D721Med (cell line): Measurements from ENCODE around the gene NBL1.

Experiments
- DNase-seq: peaks from one replicate; pipeline ENCODE4 v3.0.0; 2011; ENCODE audit warnings: low spot score; ENCODE audit not compliant: insufficient read length
- FAIRE-seq: peaks from 2 replicates; lab custom pipeline; 2011; peaks lifted over from hg19 to GRCh38; lab: Jason Lieb, UNC
- CTCF ChIP-seq: IDR thresholded peaks from 2 replicates; pipeline ENCODE4 v1.5.1; 2012; ENCODE audit warnings: mild to moderate bottlenecking, control low read depth; ENCODE audit not compliant: insufficient read depth; ENCODE audit errors: missing control alignments

NBL1 gene

GRCh38 chr1:19643602-19644394 is at the start of gene NBL1:
Gene NBL1 (plus strand): TSS chr1:19644311. CDS start chr1:19655031, 10,720 bp downstream.
- no peak for FAIRE-seq
- TF ChIP-seq CTCF = no peak
- no peak for DNase-seq

GRCh38 chr1:19596065-19596713 is 47.9 kb upstream of the NBL1 start:
- DNase-seq = no peak
- no peak for FAIRE-seq
- no peak for TF ChIP-seq CTCF

DNA sequence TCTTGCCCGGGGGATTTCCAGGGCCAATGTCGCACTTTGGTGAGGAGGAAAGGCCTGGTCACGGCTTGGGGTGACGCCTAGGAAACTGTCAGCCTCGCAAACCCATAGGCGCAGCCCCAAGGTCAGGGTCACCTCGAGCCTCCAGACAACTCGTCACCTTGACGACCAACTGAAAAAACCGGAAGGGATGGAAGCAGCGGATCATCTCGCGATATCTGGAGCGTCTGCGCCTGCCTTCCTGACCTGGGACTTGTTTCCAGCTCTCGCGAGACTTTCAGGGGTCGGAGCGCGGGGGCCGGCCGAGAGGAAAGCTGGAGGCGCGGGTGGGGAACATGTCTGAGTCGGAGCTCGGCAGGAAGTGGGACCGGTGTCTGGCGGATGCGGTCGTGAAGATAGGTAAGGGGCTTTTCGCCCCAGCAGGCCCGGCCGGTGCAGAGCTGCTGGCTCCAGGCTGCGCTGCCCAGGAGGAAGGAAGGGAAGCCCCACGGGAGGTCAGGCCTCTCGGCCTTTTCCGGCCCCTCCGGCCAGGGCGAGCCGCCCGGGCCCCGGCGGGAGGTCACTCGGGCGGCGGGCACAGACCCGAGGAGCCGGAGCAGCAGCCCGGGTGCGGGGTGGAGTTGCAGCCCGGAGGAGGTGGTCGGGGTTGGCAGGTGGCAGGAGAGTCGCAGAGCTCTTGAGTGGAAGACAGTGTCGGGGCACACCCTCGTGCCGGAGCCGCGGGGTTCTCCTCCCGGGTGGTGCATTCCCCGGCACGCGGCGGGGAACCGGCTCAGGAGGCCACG is 47.2 kb upstream of the NBL1 start:
- no peak for TF ChIP-seq CTCF
- DNase-seq = peak; percentile 39
- no peak for FAIRE-seq

- no peak for TF ChIP-seq CTCF
- DNase-seq (no peak), FAIRE-seq (no peak)
Measured at GRCh38 chr1:19597496-19598309, 46.4 kb upstream of the NBL1 start.

GRCh38 chr1:19599810-19600209 is 44.3 kb upstream of the NBL1 start:
- DNase-seq (no peak), FAIRE-seq (no peak)
- no peak for TF ChIP-seq CTCF

DNA sequence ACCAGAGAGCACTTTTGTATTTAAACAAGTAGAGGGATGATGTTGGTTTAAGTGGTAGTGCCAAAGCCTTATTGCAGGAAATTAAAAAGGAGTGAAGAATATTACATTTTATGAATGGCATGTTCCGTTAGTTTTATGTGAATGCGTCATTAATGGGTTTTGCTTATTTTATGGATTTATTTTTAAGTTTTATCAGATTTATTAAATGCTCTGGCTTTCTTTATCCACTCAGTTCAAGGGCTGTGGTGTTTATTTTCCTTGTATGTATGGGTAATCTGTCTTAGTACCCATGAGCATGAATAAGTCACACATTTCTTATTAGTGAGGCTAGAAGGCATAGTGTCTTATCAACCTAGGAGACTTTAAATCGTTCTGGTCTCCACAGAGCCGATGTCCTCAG is 41.6 kb upstream of the NBL1 start:
- DNase-seq (no peak), FAIRE-seq (no peak)
- TF ChIP-seq CTCF = no peak
